GM23248 (cell line): ENCODE measurements around the gene HSF4. TPM values are rescaled to one million over a fixed set of nuclear protein-coding genes. Genes with fewer than 3 reads are reported as not detected.

Experiments used
- DNase-seq: peaks from one replicate; pipeline ENCODE4 v3.0.0-alpha.2; 2015
- H2AFZ ChIP-seq: fragments of 200-600 bp; sonication (generic); 2 replicates; pipeline ENCODE4 v1.6.1; 2016; ENCODE audit warnings: antibody characterized with exemption
- H3F3A ChIP-seq: fragments of 200-600 bp; sonication (generic); 2 replicates; pipeline ENCODE4 v1.6.1; 2016; ENCODE audit warnings: mild to moderate bottlenecking, antibody characterized with exemption, mixed run types; ENCODE audit not compliant: insufficient read depth
- H3K27ac ChIP-seq: fragments of 200-600 bp; sonication (generic); 2 replicates; pipeline ENCODE4 v1.5.1; 2016; ENCODE audit warnings: mild to moderate bottlenecking
- H3K27me3 ChIP-seq: fragments of 200-600 bp; sonication (generic); replicated peaks from 2 replicates; pipeline ENCODE4 v1.6.1; 2016; ENCODE audit warnings: mild to moderate bottlenecking; ENCODE audit not compliant: insufficient read depth
- H3K36me3 ChIP-seq: fragments of 200-600 bp; sonication (generic); 2 replicates; pipeline ENCODE4 v1.6.1; 2016; ENCODE audit warnings: low read depth, mild to moderate bottlenecking
- H3K4me1 ChIP-seq: fragments of 200-600 bp; sonication (generic); 2 replicates; pipeline ENCODE4 v1.6.1; 2016; ENCODE audit warnings: mild to moderate bottlenecking; ENCODE audit not compliant: insufficient read depth
- H3K4me2 ChIP-seq: fragments of 200-600 bp; sonication (generic); one replicate; pipeline ENCODE4 v1.6.1; 2016; ENCODE audit warnings: mild to moderate bottlenecking; ENCODE audit not compliant: unreplicated experiment
- H3K4me3 ChIP-seq: fragments of 200-600 bp; sonication (generic); 2 replicates; pipeline ENCODE4 v1.5.1; 2016; ENCODE audit warnings: mild to moderate bottlenecking
- H3K79me2 ChIP-seq: fragments of 200-600 bp; sonication (generic); 2 replicates; pipeline ENCODE4 v1.6.1; 2016; ENCODE audit warnings: mild to moderate bottlenecking; ENCODE audit not compliant: insufficient read depth
- H3K9ac ChIP-seq: fragments of 200-600 bp; sonication (generic); 2 replicates; pipeline ENCODE4 v1.6.1; 2016; ENCODE audit warnings: mild to moderate bottlenecking
- H3K9me2 ChIP-seq: fragments of 200-600 bp; sonication (generic); 2 replicates; pipeline ENCODE4 v1.6.1; 2016; ENCODE audit warnings: mixed run types, mild to moderate bottlenecking, moderate library complexity; ENCODE audit not compliant: insufficient read depth
- H3K9me3 ChIP-seq: fragments of 200-600 bp; sonication (generic); one replicate; pipeline ENCODE4 v1.6.1; 2017; ENCODE audit warnings: low read depth
- H4K20me1 ChIP-seq: fragments of 200-600 bp; sonication (generic); 2 replicates; pipeline ENCODE4 v1.6.0; 2016; ENCODE audit not compliant: insufficient read depth
- EZH2 ChIP-seq: fragments of 200-600 bp; sonication (generic); IDR thresholded peaks from 2 replicates; pipeline ENCODE4 v1.6.1; 2018; ENCODE audit warnings: antibody characterized with exemption, mild to moderate bottlenecking; ENCODE audit not compliant: insufficient read depth, poor library complexity, severe bottlenecking
- EZH2phosphoT487 ChIP-seq: fragments of 200-600 bp; sonication (generic); IDR thresholded peaks from 2 replicates; pipeline ENCODE4 v1.6.1; 2018; ENCODE audit warnings: antibody characterized with exemption, moderate library complexity, mild to moderate bottlenecking, low read depth; ENCODE audit not compliant: insufficient read depth
- WGBS, 2 experiments: methylation state at CpG; one replicate each; pipeline ENCODE4 v1.1.6; 2015 to 2017; ENCODE audit warnings: low lambda C conversion rate in 2 of 2, low coverage in 1 of 2; ENCODE audit errors: missing lambda C conversion rate in 2 of 2; 5-methylcytosine and 5-hydroxymethylcytosine counted together
- in situ Hi-C: fragments of 300-500 bp; cut with MboI; formaldehyde crosslinking; loops from 2 replicates; pipeline ENCODE4 v1.15.0; 2020
- polyA plus RNA-seq: library from polyadenylated mRNA; unstranded; fragments of >200 nt; fragmentation: Nextera tagmentation; extraction: Ambion mirVana; gene quantifications from 2 replicates; pipeline ENCODE4 v1.2.1, GENCODE V29; 2016
- total RNA-seq: library from RNA; depleted of rRNA; stranded (reverse); fragments of >200 nt; shearing (Covaris generic); gene quantifications from 2 replicates; pipeline ENCODE4 v1.2.3, GENCODE V29; 2014

The HSF4 gene
- total and polyA plus RNA-seq, 2 experiments from 2014 or later = 3.0 to 10.8 TPM

DNA sequence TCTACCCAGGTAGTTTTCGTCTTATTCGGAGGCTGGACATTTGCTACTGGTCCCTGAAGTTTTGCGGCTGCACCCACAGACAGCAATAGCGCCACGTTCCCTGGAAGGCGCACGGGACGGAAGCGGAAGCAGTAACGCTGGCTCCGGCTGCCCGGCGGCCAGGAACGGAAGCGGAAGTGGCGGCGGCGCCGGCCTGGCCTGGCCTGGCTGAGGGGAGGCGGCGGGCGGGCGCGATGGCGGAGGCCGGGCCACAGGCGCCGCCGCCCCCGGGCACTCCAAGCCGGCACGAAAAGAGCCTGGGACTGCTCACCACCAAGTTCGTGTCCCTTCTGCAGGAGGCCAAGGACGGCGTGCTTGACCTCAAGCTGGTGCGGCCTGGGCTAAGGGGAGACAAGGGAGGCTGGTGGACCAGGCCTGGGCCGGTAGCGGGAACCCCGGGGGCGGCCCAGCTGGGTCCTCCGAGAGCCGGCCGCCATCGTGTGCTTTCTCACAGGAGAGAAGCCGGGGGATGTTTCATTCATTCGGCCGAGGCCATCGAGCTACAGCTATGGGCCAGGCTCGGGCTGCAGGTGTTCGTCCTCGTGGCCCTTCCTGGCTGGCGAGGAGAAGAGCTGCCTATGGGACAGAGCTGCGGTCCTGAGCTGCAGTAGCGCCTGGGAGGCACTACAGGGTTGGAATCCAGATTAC is 27.6 kb downstream of the HSF4 start, which contains the start of gene E2F4:
Gene E2F4 (plus strand): TSS at position 161 of the 687 bp plus-strand sequence. CDS start 73 bp downstream, at position 234.
- peak within 1 kb of the TSS; percentile 89 for H3K4me2 ChIP-seq
- peak within 1 kb of the TSS; percentile 55; the same call in 1 of the 2 replicates for H2AFZ ChIP-seq
- peaks cover 12% of the 10 kb centered on the region; the same call in 1 of the 2 replicates for H3K36me3 ChIP-seq
- TF ChIP-seq EZH2phosphoT487 = no peak
- TF ChIP-seq EZH2 = no peak
- H3K27ac ChIP-seq = peak within 1 kb of the TSS; percentile 8; the same call in 1 of the 2 replicates
- peaks cover 11% of the 10 kb centered on the region for H3K4me1 ChIP-seq
- peaks cover 39% of the 10 kb centered on the region for H3K79me2 ChIP-seq
- peak; percentile 97 for DNase-seq
- H3K9me3 ChIP-seq = no peaks in the 10 kb centered on the region
- H3F3A ChIP-seq = peaks cover 10% of the 10 kb centered on the region; the same call in 1 of the 2 replicates
- H3K9me2 ChIP-seq = no peaks in the 10 kb centered on the region
- no peaks in the 10 kb centered on the region for H3K27me3 ChIP-seq
- H4K20me1 ChIP-seq = no peaks in the 10 kb centered on the region
- H3K9ac ChIP-seq = peak within 1 kb of the TSS; percentile 90
- in situ Hi-C loops = no loop called here
- peak within 1 kb of the TSS; percentile 84 for H3K4me3 ChIP-seq
- 1% methylated on average over 52 to 54 of the region's 54 CpGs for WGBS, 2 experiments

DNA sequence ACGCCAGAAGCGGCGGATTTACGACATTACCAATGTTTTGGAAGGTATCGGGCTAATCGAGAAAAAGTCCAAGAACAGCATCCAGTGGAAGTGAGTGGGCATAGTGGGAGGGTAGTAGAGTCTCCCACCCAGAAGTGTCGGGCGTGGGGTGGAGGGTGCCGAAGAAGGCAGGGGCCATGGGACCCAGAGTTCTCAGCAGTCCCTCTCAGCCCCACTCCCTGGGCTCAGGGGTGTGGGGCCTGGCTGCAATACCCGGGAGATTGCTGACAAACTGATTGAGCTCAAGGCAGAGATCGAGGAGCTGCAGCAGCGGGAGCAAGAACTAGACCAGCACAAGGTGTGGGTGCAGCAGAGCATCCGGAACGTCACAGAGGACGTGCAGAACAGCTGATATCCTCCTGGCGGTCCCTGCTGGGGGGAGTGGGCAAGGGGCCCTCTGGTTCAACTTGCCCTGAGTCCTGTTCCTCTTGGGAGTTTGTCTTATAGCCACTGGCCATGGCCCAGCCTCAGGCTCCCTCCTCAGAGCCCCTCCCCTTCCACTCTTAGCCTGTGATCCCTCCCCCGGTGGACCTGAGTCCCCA is 28.3 kb downstream of the HSF4 start:
- Histone ChIP-seq H3K79me2 (peaks cover 39% of the 10 kb centered on the region), H3K27ac (no peak overlapping the region; the same call in 1 of the 2 replicates), H3K27me3 (no peaks in the 10 kb centered on the region), H3K9me2 (no peaks in the 10 kb centered on the region), H2AFZ (no peak overlapping the region), H3F3A (peaks cover 10% of the 10 kb centered on the region; the same call in 1 of the 2 replicates), H3K9ac (peak overlapping the region; percentile 90), H3K4me2 (peak overlapping the region; percentile 89), H3K9me3 (no peaks in the 10 kb centered on the region), H3K36me3 (peaks cover 20% of the 10 kb centered on the region; the same call in 1 of the 2 replicates), H3K4me1 (peaks cover 11% of the 10 kb centered on the region), H4K20me1 (no peaks in the 10 kb centered on the region), H3K4me3 (peak overlapping the region; percentile 84)
- in situ Hi-C loops = no loop called here
- 34 to 38% methylated on average over 15 to 17 of the region's 17 CpGs for WGBS, 2 experiments
- TF ChIP-seq EZH2 (no peak), EZH2phosphoT487 (no peak)
- no peak for DNase-seq

DNA sequence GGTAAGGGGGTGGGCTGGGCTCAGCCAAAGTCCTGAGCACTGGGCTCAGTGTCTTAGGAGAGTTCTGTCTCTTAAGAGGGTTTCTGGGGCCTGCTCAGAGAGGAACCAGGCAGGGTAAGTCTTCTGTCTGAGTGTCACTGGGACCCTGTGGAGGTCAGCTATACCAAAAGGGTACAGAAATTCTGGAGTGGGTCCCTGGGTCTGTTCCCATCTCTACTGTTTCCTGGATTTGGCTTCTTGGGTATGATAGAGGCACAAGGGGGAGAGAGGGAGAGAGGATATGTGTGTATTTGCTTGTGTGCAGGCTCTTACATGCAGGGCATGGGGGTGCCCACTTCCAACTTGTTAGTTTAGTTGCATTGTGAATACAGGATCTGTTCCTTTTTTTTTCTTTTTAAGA is 29.0 kb downstream of the HSF4 start:
- Histone ChIP-seq H4K20me1 (no peaks in the 10 kb centered on the region), H3K9me3 (no peaks in the 10 kb centered on the region), H3K4me2 (peak overlapping the region; percentile 89), H2AFZ (no peak overlapping the region), H3K4me1 (peaks cover 11% of the 10 kb centered on the region), H3K36me3 (peaks cover 21% of the 10 kb centered on the region; the same call in 1 of the 2 replicates), H3K27me3 (no peaks in the 10 kb centered on the region), H3F3A (peaks cover 10% of the 10 kb centered on the region; the same call in 1 of the 2 replicates), H3K9me2 (no peaks in the 10 kb centered on the region), H3K4me3 (peak overlapping the region; percentile 84), H3K79me2 (peaks cover 39% of the 10 kb centered on the region), H3K9ac (peak overlapping the region; percentile 90), H3K27ac (no peak overlapping the region)
- DNase-seq = no peak
- in situ Hi-C loops = no loop called here
- TF ChIP-seq EZH2phosphoT487 = no peak

DNA sequence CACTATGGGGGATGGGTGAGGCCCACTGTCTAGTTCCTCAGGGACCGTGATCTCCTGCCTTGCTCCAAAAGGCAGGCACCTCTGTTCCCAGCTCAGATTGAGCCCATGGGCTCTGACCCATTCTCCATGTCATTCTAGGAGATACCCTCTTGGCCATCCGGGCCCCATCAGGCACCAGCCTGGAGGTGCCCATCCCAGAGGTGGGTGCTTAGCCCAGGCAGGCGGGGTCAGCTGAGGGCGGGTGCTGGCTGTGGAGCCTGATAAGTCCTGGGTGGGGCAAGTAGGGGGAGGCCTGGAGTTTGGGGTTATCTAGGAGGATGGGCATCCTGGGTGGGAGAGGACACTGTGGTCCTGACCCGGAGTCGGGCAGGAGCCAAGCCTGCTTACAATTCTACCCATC is 29.7 kb downstream of the HSF4 start:
- Histone ChIP-seq H3F3A (peaks cover 10% of the 10 kb centered on the region; the same call in 1 of the 2 replicates), H3K9ac (peak overlapping the region; percentile 90), H2AFZ (no peak overlapping the region), H4K20me1 (no peaks in the 10 kb centered on the region), H3K9me3 (no peaks in the 10 kb centered on the region), H3K36me3 (peaks cover 21% of the 10 kb centered on the region; the same call in 1 of the 2 replicates), H3K4me2 (no peak overlapping the region), H3K4me3 (no peak overlapping the region), H3K9me2 (no peaks in the 10 kb centered on the region), H3K27me3 (no peaks in the 10 kb centered on the region), H3K4me1 (peaks cover 11% of the 10 kb centered on the region), H3K79me2 (peaks cover 39% of the 10 kb centered on the region), H3K27ac (no peak overlapping the region)
- TF ChIP-seq EZH2 = no peak
- no peak for TF ChIP-seq EZH2phosphoT487
- in situ Hi-C loops = no loop called here
- 92 to 93% methylated on average over 6 of the region's 6 CpGs for WGBS, 2 experiments
- no peak for DNase-seq
